Caki2 (cell line): ENCODE data around the gene FILIP1L. TPM values are rescaled to one million over a fixed set of nuclear protein-coding genes. Genes with fewer than 3 reads are reported as not detected.
A peak's percentile ranks its signal among the peaks of the same experiment; 100 is the strongest.
"Not testable (repeated sequence)": the region's sequence is repeated elsewhere in the genome, so short reads cannot be mapped to it uniquely, and the experiment has no call there.

Experiments used
- DNase-seq: peaks from one replicate; pipeline ENCODE4 v3.0.0-alpha.2; 2015; ENCODE audit warnings: low read depth
- in situ Hi-C: cut with HindIII; loops from 2 replicates; pipeline ENCODE4 v1.10.0; 2016; ENCODE audit warnings: low sequenced_read_pairs, low pct_unique_long_range_greater_than_20kb, mixed read lengths
- total RNA-seq: library from RNA; depleted of rRNA; stranded (reverse); fragments of >200 nt; shearing (Covaris generic); gene quantifications from 2 replicates; pipeline ENCODE4 v1.2.3, GENCODE V29; 2014; ENCODE audit warnings: low replicate concordance

Gene FILIP1L
- total RNA-seq, 1 experiment from 2014 or later, result not detected

GRCh38 chr3:100104817-100105413 is 9.4 kb downstream of the FILIP1L start:
- DNase-seq, result no peak
- in situ Hi-C loops, result no loop called here

- no peak for DNase-seq
- in situ Hi-C loops, result no loop called here
Observed at GRCh38 chr3:100104442-100104798, 9.9 kb downstream of the FILIP1L start.

GRCh38 chr3:100103558-100104441 is 10.5 kb downstream of the FILIP1L start:
- in situ Hi-C loops, result no loop called here
- peak; percentile 46 for DNase-seq

- no peak for DNase-seq
Observed at GRCh38 chr3:100102757-100103156, 11.5 kb downstream of the FILIP1L start.

DNA sequence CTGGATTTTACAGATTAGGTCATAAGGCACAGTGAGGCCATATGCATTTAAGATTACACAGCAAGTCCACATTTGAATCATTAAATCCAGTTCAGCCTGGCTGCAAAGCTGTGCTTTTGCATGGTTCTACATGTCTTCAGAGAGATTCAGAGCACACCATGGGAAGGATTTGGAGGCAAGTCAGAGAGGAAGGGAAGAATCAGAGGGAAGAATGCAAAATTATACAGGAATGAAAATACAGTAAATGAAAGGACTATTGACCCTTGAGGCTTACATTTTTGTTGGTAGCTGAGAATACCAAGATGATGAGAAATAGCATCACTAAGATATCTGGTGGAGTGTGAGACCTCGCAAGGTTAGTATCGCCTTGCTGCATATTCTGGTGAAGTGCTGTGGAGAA is 13.9 kb downstream of the FILIP1L start:
- no peak for DNase-seq
- in situ Hi-C loops, result no loop called here

More at GRCh38 chr3:100102757-100103156, 11.5 kb downstream of the FILIP1L start:
- in situ Hi-C loops, result no loop called here

DNA sequence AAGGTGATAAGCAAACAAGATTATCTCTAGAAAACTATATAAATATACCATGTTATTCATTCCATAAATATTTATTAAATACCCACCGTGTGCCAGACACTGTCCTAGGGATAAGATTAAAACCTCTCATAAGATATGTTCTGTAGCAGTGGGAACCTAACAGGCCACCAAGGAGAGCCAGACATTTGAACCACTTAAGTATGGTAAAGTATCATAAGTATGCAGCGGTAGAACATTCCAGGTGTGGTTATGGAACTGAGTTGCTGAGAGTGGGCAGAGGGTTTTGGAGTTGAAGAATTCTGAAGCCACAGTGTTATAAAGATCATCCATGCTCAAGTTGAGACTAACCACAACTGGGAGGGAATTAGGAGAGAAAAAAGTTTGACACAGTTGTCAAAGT is 14.7 kb downstream of the FILIP1L start:
- in situ Hi-C loops, result no loop called here
- no peak for DNase-seq

GRCh38 chr3:100098784-100099070 is 15.6 kb downstream of the FILIP1L start:
- in situ Hi-C loops, result no loop called here
- no peak for DNase-seq

- no peak for DNase-seq
- in situ Hi-C loops, result no loop called here
Observed at GRCh38 chr3:100097919-100098783, 16.1 kb downstream of the FILIP1L start.

- in situ Hi-C loops, result no loop called here
- no peak for DNase-seq
Observed at GRCh38 chr3:100096866-100097265, 17.4 kb downstream of the FILIP1L start.

- DNase-seq, in situ Hi-C loops: not testable (repeated sequence)
Observed at GRCh38 chr3:100096286-100096685, 18.0 kb downstream of the FILIP1L start.

GRCh38 chr3:100093831-100094230 is 20.5 kb downstream of the FILIP1L start:
- DNase-seq, result no peak
- in situ Hi-C loops, result no loop called here

- DNase-seq, result no peak
- in situ Hi-C loops, result no loop called here
Observed at GRCh38 chr3:100090669-100091005, 23.7 kb downstream of the FILIP1L start.

GRCh38 chr3:100089812-100090668 is 24.3 kb downstream of the FILIP1L start:
- in situ Hi-C loops, result no loop called here
- DNase-seq, result no peak

- in situ Hi-C loops, result no loop called here
- DNase-seq, result no peak
Observed at GRCh38 chr3:100088735-100089368, 25.4 kb downstream of the FILIP1L start.

GRCh38 chr3:100087198-100087597 is 27.1 kb downstream of the FILIP1L start:
- in situ Hi-C loops, result no loop called here
- DNase-seq, result peak; percentile 70

DNA sequence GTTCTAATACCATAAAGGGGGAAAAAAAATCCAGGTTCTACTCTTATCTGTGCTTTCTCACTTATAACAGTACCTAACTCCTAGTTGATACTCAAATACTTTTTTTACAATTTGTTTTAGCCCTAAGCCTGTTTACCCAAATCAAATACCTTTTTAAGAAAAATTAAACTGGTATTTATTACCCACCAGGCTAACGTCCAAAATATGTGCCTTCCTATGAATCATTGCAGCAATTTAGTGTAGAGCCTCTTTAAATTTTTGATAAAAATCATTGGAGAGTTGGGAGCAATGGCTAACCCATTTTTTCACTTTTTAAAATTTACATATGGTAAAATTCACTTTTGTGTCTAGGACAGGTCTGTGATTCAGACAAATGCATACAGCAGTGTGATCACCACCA is 27.9 kb downstream of the FILIP1L start:
- DNase-seq, result no peak
- in situ Hi-C loops, result no loop called here

GRCh38 chr3:100084100-100084806 is 30.0 kb downstream of the FILIP1L start:
- no peak for DNase-seq
- in situ Hi-C loops, result no loop called here
